Stimulated activated CD8-positive, alpha-beta memory T cell treated with anti-CD3 and anti-CD28 coated beads, Interleukin-2, amount 100 ng/mL, for 48 hours (primary cell): ENCODE measurements around the gene CLNS1A.
A peak's percentile ranks its signal among the peaks of the same experiment; 100 is the strongest.
"Not testable (repeated sequence)": the region's sequence is repeated elsewhere in the genome, so short reads cannot be mapped to it uniquely, and the experiment has no call there.

Experiments used
- DNase-seq, 2 donors: peaks; one replicate each; pipeline ENCODE4 v3.0.0-alpha.2; 2020; ENCODE audit warnings: low read depth in 2 of 2

The CLNS1A gene, protein sequence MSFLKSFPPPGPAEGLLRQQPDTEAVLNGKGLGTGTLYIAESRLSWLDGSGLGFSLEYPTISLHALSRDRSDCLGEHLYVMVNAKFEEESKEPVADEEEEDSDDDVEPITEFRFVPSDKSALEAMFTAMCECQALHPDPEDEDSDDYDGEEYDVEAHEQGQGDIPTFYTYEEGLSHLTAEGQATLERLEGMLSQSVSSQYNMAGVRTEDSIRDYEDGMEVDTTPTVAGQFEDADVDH

DNA sequence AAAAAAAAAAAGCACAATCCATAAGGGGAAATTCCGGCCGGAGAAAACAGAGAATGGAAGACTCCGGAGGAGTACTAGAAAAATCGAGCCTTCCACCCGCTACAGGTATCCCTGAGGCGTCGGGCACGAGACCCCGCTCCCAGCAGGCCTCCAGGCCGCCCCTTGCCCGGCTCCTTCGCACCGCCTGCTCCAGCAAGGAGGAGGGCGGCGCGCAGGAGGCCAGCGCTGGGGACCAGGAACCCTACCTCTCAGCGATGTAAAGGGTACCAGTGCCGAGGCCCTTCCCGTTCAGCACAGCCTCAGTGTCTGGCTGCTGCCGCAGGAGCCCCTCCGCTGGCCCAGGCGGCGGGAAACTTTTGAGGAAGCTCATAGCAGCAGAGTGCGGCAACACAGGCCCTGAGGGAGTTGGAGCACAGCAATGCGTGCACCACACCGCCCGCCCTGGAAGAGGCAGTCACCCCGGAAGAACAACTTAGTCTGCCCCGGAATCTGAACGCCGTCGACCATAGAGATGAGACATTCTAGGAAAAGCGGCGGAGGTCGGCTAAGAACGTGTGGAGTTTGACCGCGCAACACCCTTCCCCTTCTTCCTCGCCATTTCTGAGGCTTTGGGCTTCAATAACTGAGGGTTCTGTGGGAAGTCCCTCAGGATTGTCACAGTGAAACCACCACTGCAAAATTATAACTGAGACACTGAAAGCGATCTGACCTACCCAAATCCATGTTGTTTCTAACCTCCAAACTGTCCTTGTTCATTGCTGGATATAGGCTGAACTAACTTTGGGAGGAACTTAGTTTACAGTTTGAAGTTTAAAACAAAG lies at the start of gene CLNS1A:
CLNS1A (minus strand) TSS at position 450 of the 821 bp plus-strand sequence; CDS start at position 370, 80 bp downstream.
- peak; percentile 68 to 71 for DNase-seq

DNA sequence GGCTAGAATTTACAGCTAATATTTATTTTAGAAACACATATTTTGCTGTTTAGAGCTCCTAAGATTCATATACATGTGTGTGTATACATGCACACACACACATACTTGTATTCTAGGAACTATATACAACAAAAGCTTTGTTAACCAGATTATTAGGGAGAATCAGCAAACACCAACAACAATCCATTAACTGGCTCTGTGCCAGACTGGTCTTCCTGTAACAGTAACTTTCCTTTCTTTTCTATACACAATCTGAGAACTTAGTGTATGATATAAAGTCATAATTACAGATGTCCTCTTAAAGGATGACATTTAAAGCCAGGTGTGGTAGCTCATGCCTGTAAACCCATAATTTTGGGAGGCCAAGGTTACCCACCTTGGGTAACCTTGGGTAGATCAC lies 49.5 kb upstream of the CLNS1A start:
- DNase-seq = no peak

DNA sequence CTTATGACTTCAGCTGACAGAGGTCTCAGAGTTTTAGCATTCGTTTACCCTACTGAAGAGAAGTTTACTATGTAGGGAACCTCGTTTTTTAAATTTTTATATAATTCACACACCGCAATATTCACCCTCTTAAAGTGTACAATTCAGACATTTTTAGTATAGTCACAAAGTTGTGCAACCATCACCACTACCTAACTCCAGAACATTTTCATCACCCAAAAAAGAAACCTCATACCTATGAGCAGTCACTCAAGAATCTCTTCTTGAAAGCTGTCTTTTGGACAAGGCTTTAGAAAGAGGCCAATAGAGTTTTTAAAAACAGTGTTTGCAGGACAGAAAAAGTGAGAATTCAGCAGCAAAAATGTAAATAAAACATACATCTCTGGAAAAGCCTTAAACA lies 39.5 kb upstream of the CLNS1A start:
- DNase-seq = no peak

DNA sequence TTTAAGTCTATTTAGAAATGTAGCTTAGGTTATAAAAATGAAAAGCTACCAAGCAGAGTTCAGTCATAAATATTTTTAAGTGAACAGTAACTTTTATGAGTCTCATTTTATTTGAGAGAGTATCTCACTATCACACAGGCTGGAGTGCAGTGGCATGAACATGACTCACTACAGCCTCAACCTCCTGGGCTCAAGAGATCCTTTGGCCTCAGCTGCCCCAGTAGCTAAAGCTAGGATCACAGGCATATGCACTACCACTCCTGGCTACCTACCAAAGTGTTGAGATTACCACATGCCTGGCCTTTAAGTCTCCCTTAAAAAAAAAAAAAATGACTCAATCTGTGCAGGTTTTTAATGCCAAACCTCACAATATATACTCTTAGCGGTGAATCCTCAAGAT lies 34.7 kb upstream of the CLNS1A start:
- no peak for DNase-seq

DNA sequence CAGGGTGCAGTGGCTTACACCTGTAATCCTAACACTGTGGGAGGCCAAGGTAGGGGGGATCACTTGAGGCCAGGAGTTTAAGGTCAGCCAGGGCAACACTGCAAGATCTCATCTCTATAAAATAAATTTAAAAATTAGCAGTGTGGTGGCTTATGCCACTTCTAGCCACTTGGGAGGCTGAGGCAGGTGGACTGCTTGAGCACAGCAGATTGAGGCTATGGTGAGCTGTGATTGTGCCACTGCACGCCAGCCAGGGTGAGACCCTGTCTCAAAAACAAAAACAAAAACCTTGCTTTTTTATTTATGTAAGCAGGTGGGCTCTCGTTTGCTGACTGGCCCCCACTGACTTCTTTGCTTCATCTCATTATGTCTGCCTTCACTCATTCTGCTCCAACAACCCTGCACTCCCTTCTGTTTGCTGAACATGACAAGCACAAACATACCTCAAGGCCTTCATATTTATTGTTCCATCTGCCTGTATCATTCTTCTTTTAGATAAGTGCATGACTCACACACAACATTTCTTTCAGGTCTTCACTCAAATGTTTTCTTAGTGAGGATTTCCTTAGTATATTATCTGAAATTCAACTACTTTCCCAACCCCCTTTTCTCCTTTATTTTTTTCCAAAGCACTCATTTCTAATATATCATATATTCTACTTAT lies 32.4 kb upstream of the CLNS1A start:
- no peak for DNase-seq

DNA sequence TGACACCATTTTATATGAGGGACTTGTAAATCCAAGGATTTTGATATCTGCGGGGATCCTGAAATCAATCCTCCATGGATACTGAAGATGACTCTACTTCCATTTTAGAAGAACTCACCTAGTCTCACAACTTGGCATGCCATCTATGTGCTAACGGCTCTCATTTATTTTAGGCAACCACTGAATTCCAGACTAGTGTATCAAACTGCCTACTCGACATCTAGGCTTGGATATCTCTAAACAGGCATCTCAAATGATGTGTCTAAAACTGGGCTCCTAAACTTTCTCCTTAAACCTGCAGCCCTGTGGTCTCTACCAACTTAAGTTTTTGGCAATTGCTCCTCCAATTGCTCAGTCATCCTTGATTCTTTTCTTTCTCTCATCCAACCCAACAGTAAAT lies 31.2 kb upstream of the CLNS1A start:
- no peak for DNase-seq

DNA sequence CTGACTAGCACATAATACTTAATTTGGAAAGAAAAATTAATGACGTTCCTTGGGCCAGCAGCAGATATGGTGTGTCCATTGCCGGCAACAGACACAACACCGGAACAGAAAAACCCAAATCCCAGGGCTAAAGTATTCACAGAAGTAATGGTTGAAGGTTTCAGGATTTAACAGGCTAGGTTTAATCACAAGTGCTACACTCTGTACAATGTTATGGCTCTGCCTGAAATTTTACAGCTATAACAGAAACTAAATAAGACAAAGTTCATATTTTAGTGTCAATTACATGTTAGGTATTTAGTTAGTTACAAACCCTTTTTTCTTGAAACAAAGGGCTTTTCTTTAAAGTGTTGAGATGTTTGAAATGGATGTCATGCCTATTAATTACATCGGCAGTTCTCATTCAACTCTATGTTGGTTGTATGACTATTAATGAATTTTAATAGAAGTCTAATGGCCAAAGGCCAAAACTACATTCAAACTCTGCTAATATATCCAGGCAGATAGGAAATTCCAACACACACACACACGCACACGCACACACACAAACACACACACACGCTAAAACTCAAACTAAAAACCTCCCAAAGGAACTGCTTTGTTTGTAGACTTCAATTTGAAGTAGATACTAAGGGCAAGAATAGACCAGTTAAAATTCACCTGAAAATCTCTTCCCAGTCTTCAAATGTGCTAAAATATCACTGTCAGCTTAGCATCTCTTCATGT lies 27.8 kb upstream of the CLNS1A start:
- DNase-seq = no peak

DNA sequence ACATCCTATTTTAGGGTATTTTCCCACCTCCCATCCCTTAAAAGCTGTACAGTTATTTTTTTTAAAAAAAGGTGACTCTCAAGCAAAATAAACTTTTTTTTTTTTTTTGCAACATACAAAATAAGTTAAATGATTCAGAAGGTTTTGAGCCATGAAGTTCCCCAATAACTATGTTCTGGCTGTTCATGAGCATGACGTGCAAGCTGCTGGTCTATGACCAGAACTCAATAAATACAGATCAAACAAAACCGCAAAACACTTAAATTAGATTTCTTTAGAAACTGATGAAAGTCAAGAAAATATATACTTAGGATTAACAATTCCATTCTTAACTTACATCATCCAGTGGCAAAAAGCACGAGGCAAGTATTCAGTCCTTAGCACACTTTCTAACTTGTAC lies 24.1 kb upstream of the CLNS1A start:
- no peak for DNase-seq

DNA sequence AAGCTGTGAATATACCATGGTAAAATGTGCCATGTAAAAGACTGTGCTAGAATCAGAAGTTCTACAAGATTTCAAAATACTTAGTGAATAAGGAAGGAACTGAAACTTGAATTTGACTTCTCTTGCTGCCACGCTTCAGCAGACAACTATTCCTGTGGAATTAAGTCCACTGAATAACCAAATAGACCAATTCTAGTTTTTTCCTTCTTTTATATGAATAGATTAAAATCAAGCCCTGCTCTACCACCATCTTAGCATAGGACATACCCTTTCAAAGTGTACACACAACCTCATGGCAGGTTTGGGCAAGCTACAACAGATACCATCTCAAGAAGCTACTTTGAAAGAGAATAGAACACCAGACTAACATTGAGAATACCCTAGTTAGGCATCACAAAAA lies 23.4 kb upstream of the CLNS1A start:
- DNase-seq = no peak

DNA sequence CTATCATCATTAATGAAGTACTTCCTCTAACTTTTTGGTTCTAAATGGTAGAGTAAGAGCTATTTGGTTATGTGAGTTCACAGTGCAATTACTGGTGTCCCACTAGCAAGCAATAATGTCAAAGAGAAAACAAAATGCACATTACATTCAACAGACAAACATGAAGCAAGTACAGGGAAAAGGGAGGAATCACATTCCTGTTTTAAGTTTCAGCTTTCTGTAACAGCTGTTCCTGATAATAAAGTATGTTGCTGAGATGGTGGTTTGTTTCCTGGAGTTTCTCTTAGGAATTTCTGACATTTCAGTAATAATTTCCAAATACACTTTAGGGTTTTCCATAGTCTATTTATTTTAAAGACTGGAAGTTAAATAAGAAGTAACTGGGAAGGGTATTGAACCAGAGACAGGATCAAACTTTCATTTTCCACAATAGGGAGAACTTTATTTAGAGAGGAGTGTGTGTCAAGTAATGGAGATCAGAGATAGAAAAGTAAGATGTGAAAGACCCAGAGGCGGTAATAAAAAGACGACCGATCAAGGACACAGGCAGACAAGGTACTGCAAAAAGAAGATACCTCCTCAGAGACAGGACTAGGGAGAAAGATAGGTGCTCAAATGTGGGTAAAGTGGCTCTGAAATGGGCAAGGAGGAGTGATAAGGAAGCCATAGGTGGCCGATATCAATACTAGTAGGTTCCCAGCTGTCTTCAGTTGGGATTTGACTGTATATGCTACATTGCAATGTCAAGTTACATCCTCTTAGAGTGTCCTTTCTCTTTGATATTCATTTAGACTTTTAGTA lies 20.8 kb upstream of the CLNS1A start:
- DNase-seq = no peak

DNA sequence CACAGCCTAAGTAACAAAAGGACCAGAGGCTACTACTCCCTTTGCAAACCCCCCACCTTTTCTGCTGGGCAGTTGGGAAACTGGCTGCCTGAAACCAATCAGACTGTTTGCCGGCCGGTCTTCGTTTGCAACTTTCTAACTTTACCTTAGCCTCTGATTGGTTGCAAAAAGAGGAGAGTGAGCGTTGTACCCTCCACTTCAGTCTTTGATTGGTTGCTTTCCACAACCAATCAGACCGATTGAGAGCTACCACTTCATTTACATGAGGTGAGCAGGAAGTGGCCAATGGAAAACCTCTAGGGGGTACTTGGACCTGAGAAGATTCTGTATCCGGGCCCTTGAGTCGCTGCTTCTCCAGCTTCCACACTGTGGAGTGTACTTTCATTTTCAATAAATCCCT lies 18.8 kb upstream of the CLNS1A start:
- no peak for DNase-seq

DNA sequence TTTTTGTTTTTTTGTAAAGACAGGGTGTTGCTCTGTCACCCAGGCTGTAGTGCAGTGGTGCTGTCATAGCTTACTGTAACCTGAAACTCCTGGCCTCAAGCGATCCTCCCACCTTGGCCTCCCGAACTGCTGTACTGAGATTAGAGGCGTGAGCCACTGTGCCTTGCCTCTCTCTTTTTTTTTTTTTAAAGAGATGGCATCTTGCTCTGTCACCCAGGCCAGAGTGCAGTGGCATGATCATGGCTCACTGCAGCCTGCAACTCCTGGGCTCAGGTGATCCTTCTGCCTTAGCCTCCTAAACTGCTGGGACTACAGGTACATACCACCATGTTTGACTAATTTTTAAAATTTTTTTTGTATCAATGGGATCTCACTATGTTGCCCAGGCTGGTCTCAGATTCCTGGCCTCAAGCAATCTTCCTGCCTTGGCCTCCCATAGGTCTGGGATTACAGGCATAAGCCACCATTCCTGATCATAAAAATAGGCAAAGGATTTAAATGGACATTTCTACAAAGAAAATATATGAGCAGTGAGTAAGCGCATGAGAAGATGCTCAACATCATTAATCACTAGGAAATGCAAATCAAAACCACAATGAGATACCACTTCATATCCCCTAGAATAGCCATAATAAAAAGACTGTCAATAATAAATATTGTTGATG lies 17.3 kb upstream of the CLNS1A start:
- no peak for DNase-seq

DNA sequence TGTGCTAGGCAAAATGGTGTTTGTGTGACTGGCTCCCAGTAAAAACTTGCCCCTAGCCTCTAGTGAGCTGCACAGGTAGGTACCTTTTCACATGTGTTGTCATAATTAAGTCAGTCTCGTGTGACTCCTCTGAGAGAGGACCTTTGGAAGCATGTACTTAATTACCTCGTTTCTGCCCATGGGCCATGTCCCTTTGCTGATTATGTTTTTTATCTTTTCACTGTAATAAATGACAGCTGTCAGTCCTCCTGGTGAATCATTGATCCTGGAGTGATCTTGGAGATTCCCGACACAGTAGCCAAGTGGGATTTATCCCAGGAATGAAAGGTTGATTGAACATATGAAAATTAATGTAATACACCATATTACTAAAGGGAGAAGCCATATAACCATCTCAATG lies 12.5 kb upstream of the CLNS1A start:
- DNase-seq = no peak

DNA sequence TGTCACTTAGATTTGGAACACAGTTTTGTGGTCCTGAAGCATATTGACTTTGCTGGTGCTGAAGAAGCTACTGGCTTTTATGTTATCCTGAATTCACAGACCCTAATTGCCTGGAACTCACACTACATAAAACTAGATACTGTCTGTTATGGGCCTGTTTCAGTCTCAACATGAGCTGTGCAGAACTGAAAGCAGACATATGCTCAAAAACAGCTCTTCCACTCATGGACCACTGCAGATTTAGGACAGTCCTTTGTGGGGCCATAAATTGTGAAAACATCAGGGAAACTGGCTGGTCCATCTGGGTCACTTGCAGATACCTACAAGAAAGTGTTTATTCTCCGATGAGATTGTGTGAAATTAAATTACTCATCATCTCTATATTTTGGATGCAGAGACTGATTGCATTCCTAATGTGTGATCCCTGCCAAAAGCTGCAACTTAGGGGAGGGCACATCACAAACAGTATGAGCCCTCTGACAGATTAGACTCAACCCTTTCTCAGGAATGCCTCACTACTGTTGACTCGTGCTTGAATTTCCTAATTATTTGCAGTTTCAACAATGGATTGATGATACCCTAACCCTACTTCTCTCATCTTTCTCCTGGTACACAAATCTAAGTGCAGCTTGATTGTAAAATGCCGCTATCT lies 10.2 kb upstream of the CLNS1A start:
- DNase-seq = no peak

DNA sequence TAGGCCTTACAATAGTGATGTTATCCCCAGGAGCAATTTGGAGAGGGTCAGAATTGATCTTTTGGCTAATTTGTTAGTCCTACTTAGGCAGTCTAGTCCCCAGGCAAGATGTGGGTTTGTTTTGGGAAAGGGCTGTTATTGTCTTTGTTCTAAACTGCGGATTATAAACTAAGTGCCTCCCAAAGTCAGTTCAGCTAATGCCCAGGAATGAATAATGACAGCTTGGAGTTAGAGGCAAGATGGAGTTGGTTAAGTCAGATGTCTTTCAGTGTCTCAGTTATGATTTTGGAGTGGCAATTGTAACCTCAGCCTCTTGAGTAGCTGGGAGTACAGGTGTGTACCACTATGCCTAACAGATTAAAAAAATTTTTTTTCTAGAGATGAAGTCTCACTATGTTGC lies 7.3 kb upstream of the CLNS1A start:
- no peak for DNase-seq

DNA sequence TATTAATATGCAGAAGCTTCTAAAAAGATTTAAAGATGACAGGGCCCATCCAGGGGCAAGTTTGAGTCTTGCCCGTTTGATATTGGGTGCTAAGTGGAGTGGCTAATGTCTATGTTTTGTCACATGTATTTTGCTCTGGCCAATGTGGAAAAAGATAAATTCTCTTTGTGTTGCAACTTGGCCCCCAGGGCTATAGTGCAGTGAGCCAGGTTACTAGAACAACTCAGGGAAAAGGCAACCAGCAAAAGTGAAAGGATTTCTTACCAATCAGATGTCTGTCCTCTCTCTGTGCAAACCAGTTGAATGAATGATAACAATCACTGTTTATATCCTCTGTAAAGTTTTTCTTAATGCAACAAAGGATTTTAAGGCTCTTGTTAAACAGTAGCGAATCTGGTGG lies 4.6 kb upstream of the CLNS1A start:
- no peak for DNase-seq

DNA sequence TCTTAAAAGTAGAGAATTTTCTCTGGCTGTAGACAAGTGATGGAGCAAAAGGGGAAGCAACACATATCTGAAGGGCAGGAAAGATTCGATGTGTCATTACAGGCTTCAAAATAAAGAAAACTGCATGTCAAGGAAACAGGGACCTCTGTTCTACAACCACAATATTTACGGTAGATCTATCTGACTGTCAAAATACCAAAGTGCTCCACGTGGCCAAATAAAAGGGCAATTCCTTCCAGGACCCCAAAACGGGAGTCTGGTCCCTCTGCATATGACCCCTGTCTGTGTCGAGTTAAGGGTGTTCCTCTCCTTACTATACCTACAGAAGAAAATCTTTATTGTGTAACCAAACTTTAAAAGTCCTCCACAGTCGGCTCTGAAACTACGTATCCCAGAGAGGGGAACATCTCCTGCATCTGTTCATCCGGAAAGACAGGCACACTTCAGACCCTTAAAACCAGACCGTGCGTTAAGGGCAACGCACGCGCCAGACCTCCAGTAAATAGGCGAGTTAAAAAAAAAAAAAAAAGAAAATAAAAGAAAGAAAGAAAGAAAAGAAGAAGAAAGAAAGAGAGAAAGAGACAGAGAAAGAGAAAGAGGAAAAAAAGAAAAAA lies 756 bp downstream of the CLNS1A start:
- no peak for DNase-seq

DNA sequence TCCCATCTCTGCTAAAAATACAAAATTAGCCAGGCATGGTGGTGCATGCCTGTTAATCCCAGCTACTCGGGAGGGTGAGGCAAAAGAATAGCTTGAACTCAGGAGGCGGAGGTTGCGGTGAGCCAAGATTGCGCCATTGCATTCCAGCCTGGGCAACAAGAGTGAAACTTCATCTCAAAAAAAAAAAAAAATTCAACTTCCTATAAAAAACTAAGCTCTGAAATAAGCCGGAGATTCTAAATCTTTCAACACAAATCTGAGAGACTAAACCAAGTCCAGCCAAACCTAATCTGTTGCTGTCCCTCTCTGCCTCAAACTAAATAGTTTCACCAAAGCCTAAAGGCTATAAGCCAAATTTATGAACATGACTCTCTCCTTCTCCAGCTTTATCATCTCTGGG lies 3.7 kb downstream of the CLNS1A start:
- not testable (repeated sequence) for DNase-seq

DNA sequence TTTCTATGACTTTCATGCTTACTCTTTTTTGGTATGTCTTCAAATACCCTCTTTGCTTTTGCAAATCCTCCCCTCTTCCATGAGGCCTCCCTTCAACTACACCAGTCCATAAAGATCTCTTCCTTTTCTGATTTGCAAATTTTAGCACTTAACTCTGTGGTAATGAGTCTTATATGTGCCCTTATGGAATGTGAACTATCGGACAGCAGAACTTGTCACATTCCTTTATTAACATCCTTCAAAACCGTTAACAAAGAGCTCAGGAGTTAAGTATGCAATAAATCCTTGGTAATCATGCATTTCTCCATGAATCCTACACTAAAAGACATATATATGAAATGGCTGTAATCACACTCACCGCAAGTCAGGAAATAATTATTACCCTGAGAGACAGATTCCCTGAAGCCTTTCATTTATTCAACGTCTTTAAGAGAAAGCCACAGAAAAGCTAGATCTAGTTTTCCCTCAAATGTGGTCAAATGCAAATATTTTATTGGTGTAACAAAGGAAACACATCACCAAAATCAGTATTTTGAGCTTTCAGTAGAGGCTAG lies 7.4 kb downstream of the CLNS1A start:
- no peak for DNase-seq
